Measurements from ENCODE around the gene STN1.

- TF ChIP-seq, protein P1, sequence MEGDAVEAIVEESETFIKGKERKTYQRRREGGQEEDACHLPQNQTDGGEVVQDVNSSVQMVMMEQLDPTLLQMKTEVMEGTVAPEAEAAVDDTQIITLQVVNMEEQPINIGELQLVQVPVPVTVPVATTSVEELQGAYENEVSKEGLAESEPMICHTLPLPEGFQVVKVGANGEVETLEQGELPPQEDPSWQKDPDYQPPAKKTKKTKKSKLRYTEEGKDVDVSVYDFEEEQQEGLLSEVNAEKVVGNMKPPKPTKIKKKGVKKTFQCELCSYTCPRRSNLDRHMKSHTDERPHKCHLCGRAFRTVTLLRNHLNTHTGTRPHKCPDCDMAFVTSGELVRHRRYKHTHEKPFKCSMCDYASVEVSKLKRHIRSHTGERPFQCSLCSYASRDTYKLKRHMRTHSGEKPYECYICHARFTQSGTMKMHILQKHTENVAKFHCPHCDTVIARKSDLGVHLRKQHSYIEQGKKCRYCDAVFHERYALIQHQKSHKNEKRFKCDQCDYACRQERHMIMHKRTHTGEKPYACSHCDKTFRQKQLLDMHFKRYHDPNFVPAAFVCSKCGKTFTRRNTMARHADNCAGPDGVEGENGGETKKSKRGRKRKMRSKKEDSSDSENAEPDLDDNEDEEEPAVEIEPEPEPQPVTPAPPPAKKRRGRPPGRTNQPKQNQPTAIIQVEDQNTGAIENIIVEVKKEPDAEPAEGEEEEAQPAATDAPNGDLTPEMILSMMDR (IDR thresholded peaks at IDR 0.05), result no peak
- TF ChIP-seq, protein P2, sequence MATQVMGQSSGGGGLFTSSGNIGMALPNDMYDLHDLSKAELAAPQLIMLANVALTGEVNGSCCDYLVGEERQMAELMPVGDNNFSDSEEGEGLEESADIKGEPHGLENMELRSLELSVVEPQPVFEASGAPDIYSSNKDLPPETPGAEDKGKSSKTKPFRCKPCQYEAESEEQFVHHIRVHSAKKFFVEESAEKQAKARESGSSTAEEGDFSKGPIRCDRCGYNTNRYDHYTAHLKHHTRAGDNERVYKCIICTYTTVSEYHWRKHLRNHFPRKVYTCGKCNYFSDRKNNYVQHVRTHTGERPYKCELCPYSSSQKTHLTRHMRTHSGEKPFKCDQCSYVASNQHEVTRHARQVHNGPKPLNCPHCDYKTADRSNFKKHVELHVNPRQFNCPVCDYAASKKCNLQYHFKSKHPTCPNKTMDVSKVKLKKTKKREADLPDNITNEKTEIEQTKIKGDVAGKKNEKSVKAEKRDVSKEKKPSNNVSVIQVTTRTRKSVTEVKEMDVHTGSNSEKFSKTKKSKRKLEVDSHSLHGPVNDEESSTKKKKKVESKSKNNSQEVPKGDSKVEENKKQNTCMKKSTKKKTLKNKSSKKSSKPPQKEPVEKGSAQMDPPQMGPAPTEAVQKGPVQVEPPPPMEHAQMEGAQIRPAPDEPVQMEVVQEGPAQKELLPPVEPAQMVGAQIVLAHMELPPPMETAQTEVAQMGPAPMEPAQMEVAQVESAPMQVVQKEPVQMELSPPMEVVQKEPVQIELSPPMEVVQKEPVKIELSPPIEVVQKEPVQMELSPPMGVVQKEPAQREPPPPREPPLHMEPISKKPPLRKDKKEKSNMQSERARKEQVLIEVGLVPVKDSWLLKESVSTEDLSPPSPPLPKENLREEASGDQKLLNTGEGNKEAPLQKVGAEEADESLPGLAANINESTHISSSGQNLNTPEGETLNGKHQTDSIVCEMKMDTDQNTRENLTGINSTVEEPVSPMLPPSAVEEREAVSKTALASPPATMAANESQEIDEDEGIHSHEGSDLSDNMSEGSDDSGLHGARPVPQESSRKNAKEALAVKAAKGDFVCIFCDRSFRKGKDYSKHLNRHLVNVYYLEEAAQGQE (IDR thresholded peaks at IDR 0.05; ENCODE audit: insufficient read depth in 1 of 2, low read depth in 2 of 2, low read length in 1 of 2), result no peak
- TF ChIP-seq SIN3A (IDR thresholded peaks at IDR 0.05; ENCODE audit: borderline replicate concordance, insufficient read depth, low read depth, low read length), result no peak
- TF ChIP-seq POLR2AphosphoS5 (IDR thresholded peaks at IDR 0.05; ENCODE audit: low read depth, low read length), result no peak
Measured at GRCh38 chr10:103941801-103942200, 23.8 kb upstream of the STN1 start.
